ENCODE measurements around the gene EFNB2.

EFNB2 gene

DNA sequence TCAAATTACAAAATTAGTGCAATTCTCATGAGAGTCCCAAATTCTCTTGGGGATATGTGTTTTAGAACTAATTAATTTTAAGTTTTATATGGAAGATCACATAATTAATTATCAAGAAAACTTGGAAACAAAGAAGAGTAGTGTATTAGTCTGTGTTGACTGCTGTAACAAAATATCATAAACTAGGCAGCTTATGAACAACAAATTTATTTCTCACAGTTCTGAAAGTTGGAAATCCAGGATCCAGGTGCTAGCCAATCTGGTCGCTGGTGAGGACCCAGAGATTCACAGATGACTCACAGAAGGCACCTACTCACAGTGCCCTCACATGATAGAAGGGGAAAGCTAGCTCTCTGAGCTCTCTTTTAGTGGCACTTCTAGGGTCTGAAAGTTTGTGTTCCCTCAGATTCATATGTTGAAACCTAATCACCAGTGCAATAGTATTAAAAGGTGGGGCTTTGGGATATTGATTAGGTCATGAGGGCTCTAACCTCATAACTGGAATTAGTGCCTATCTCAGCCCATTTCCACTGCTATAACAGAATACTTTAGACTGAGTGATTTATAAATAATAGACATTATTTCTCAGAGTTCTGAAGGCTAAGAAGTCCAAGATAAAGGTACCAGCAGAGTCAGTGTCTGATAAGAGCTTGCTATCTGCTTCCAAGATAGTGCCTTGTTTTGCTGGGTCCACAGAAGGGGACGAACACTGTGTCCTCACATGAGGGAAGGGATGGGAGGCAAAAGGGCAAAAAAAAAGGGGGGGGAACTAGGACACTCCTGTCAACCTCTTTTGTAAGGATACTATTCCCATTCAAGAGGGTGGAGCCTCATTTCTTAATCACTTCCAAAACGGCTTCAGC, 34.0 kb upstream of the EFNB2 start:
- no peak for TF ChIP-seq CTCF (IDR thresholded peaks at IDR 0.05; ENCODE audit: extremely low read depth, insufficient read depth, missing control alignments)
- in situ Hi-C loops (cut with MboI; ENCODE audit: low pct_unique_long_range_greater_than_20kb, low sequenced_read_pairs, unreplicated experiment), result loop anchor here (25.0 kb wide), 1 partner anchor 1582 kb away; no protein-coding TSS in a partner anchor
- no peak for DNase-seq (ENCODE audit: low spot score)

DNA sequence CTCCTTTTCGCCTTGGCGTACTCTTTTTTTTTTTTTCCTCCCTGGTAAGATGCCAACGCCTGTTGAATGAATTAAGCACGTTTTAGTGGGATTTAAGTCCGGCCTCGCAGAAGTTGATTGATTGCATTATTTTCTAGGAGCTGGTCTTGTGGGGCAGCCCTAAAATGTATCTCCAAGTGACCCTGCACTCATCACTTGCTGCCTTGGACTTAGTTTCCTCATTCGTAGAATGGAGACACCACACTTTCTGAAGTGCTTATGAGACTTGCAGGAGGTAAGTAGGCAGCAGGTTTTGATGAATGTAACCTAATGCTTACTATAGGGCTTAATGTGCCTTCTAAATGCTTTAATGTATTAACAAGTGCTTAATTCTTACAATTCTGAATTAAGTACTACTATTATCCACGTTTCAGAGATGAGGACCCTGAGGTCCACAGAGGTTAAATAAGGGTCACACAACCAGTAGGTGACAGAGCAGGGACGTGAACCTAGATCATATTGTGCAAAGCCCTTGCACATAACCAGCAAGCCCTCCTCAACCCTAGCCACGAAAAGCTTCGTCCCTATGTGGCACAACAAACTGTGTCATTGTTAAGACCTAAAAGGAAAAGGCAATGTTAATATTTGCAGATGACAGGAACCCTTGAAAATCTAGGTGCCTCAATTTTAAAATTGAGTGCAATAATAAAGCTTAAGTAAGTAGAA, 33.0 kb upstream of the EFNB2 start:
- DNase-seq (ENCODE audit: low spot score), result peak; percentile 9
- TF ChIP-seq CTCF (IDR thresholded peaks at IDR 0.05; ENCODE audit: extremely low read depth, insufficient read depth, missing control alignments), result no peak
- in situ Hi-C loops (cut with MboI; ENCODE audit: low pct_unique_long_range_greater_than_20kb, low sequenced_read_pairs, unreplicated experiment), result loop anchor here (25.0 kb wide), 1 partner anchor 1581 kb away; no protein-coding TSS in a partner anchor

DNA sequence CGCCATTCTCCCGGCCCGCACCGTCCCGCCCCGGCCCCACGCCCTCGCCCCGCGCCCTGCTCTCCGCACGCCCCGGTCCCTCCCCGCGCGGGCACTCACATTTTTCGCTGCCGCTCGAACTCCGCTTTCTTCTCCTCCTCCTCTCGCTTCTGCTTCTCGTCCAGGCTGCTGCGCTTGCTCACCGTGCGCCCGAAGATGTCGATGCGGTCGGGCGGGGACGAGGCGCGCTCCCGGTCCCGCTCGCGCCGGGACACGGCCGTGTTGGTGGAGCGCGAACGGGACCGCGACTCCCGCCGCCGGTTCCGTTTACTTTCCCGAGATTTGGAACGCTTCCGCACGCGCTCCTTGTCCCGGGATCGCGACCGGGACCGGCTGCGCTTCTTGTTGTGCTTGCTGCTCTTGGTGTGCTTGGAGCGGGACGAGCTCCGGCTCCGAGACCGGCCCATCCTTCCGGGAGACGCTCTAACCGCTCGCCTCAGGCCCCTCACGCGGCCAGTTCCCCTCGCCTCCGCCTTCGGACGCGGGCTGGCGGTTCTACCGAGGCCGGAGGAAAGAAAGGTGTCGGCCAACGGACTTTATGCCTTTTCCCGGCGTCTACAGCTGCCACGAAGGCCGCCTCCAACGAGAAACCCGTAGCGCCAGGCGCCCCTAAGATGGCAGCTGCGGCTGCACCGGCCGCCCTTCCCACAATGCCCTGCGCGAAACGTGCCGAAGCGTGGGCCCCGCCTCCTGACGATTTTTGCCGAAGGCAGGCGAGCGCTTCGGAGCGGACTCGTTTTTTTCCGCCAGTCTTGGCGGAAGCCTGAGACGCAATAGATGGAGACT, 32.2 kb upstream of the EFNB2 start, which contains the start of gene ARGLU1:
Gene ARGLU1 (minus strand): TSS at position 664 of the 825 bp plus-strand sequence. CDS start 218 bp downstream, at position 446.
- in situ Hi-C loops (cut with MboI; ENCODE audit: low pct_unique_long_range_greater_than_20kb, low sequenced_read_pairs, unreplicated experiment), result loop anchor here (25.0 kb wide), 1 partner anchor 1580 kb away; no protein-coding TSS in a partner anchor
- no peak for TF ChIP-seq CTCF (IDR thresholded peaks at IDR 0.05; ENCODE audit: extremely low read depth, insufficient read depth, missing control alignments)
- peak; percentile 94 for DNase-seq (ENCODE audit: low spot score)

DNA sequence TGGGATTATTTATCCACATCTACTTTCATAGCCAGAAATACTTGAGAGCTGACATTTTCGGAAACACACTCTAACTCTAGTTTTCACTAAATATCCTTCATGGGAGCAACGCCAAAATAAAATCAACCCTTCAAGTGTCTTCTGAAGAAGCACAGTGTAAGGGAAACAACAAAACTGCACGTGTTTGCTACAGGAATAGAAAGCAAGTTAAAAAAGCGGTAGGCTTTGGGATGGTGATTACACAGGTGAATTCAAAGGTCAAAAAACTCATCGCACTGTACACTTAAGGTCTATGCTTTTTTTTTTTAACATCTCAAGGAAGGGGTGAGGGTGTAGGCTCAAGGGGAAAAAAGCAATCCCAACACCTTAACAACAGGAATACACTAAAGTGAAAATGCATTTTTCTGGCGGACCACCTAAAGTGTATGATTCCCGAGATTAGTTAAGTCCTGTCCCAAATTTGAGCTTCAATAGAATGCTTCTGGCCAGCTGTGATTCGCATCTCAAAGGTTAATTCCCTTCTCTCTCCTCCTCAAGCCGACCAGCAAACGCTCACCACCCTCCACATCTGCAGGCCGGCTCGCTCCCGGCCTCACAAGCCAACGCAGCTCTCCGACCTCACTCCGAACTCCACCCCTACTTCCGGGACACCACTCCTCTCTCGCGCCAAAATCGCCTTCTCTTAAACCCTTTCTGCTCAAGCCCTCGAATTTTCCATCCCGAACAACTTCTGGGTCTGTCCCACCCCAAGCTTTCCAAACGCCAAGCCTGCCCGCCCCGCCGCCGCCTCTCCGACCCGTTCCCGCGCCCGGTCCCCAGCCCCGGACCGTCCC, 31.4 kb upstream of the EFNB2 start:
- in situ Hi-C loops (cut with MboI; ENCODE audit: low pct_unique_long_range_greater_than_20kb, low sequenced_read_pairs, unreplicated experiment), result loop anchor here (25.0 kb wide), 1 partner anchor 1580 kb away; no protein-coding TSS in a partner anchor
- peak; percentile 74 for DNase-seq (ENCODE audit: low spot score)
- no peak for TF ChIP-seq CTCF (IDR thresholded peaks at IDR 0.05; ENCODE audit: extremely low read depth, insufficient read depth, missing control alignments)

GRCh38 chr13:106565127-106565775, 29.8 kb upstream of the EFNB2 start:
- in situ Hi-C loops (cut with MboI; ENCODE audit: low pct_unique_long_range_greater_than_20kb, low sequenced_read_pairs, unreplicated experiment), result loop anchor here (25.0 kb wide), 1 partner anchor 1578 kb away; no protein-coding TSS in a partner anchor
- DNase-seq (ENCODE audit: low spot score), result no peak
- TF ChIP-seq CTCF (IDR thresholded peaks at IDR 0.05; ENCODE audit: extremely low read depth, insufficient read depth, missing control alignments), result no peak

Data from GM13977 (cell line).